B cell (primary cell): ENCODE results near the gene FKBP10. TPM values are rescaled to one million over a fixed set of nuclear protein-coding genes. Genes with fewer than 3 reads are reported as not detected.
A peak's percentile ranks its signal among the peaks of the same experiment; 100 is the strongest.

ENCODE experiments used
- ATAC-seq: fragments of 200-7000 bp; cut with Tn5 transposase; one replicate; pipeline ENCODE4 v1.10.0; 2021; ENCODE audit warnings: low read depth, mild to moderate bottlenecking, moderate number of reproducible peaks, moderate library complexity
- CTCF ChIA-PET: fragments of 350-600 bp; sonication (Branson Sonifier 250); formaldehyde crosslinking; loops from one replicate; lab custom pipeline; 2021; ENCODE audit warnings: antibody characterized with exemption, inconsistent platforms; lab: Charles Lee
- POLR2A ChIA-PET: fragments of 350-600 bp; sonication (Branson Sonifier 250); formaldehyde crosslinking; loops from one replicate; lab custom pipeline; 2021; ENCODE audit warnings: antibody characterized with exemption; lab: Charles Lee
- DNase-seq: peaks from one replicate; pipeline ENCODE4 v3.0.0; 2013
- H2AFZ ChIP-seq: 2 replicates; pipeline ENCODE4 v1.6.1; 2012; ENCODE audit warnings: mild to moderate bottlenecking, low read depth, low read length; ENCODE audit not compliant: insufficient read depth, poor library complexity, severe bottlenecking
- H3K27ac ChIP-seq, 2 donors: 1 replicate in 1 of 2; 2 replicates in 1 of 2; pipeline ENCODE4 v1.5.1; 2012 to 2013; ENCODE audit warnings: low read length in 2 of 2, mild to moderate bottlenecking in 2 of 2, moderate library complexity in 1 of 2
- H3K27me3 ChIP-seq, 4 experiments: fragments of 200-600 bp in 1 of 4; sonication (generic) in 1 of 4; replicated peaks in 1 of 4; 1 replicate in 2 of 4; 2 replicates in 2 of 4; pipeline versions ENCODE4 v1.6.1 to v1.7.0; 2013 to 2016; ENCODE audit warnings: low read length in 3 of 4, mild to moderate bottlenecking in 2 of 4, mixed read lengths in 1 of 4, moderate library complexity in 1 of 4; ENCODE audit not compliant: insufficient read depth in 4 of 4, control insufficient read depth in 3 of 4; ENCODE audit errors: control extremely low read depth in 1 of 4
- H3K36me3 ChIP-seq, 2 experiments: replicated peaks in 1 of 2; 1 replicate in 1 of 2; 2 replicates in 1 of 2; pipeline versions ENCODE4 v1.6.1 to v1.7.1; 2013; ENCODE audit warnings: low read length in 1 of 2; ENCODE audit not compliant: insufficient read depth in 2 of 2, control insufficient read depth in 1 of 2; ENCODE audit errors: control extremely low read depth in 1 of 2, extremely low read depth in 1 of 2
- H3K4me1 ChIP-seq, 2 donors: fragments of 200-600 bp in 1 of 2; sonication (generic) in 1 of 2; 1 replicate in 1 of 2; 2 replicates in 1 of 2; pipeline versions ENCODE4 v1.5.1 to v1.6.1; 2013 to 2017; ENCODE audit warnings: low read length in 2 of 2; ENCODE audit not compliant: control insufficient read depth in 2 of 2, insufficient read depth in 2 of 2
- H3K4me2 ChIP-seq: replicated peaks from 2 replicates; pipeline ENCODE3; 2012; ENCODE audit warnings: mild to moderate bottlenecking, low read depth, low read length; ENCODE audit not compliant: poor library complexity, severe bottlenecking
- H3K4me3 ChIP-seq, 5 experiments: fragments of 200-600 bp in 1 of 5; sonication (generic) in 1 of 5; 1 replicate in 3 of 5; 2 replicates in 2 of 5; pipeline versions ENCODE4 v1.5.1 to v1.7.0; 2011 to 2016; ENCODE audit warnings: low read length in 4 of 5, mild to moderate bottlenecking in 4 of 5, low read depth in 2 of 5, control low read depth in 1 of 5, moderate library complexity in 1 of 5; ENCODE audit not compliant: insufficient read depth in 1 of 5; ENCODE audit errors: control extremely low read depth in 1 of 5, extremely low read depth in 1 of 5
- H3K79me2 ChIP-seq: fragments of 200-600 bp; sonication (generic); one replicate; pipeline ENCODE4 v1.6.0; 2016; ENCODE audit warnings: low read length; ENCODE audit not compliant: control insufficient read depth, insufficient read depth
- H3K9ac ChIP-seq: fragments of 200-600 bp; sonication (generic); 2 replicates; pipeline ENCODE4 v1.6.1; 2017; ENCODE audit warnings: mild to moderate bottlenecking, low read length, moderate library complexity
- H3K9me3 ChIP-seq, 3 donors: one replicate each; pipeline versions ENCODE4 v1.6.1 to v1.7.1; 2013; ENCODE audit warnings: low read length in 2 of 3; ENCODE audit not compliant: control insufficient read depth in 2 of 3, insufficient read depth in 1 of 3; ENCODE audit errors: control extremely low read depth in 1 of 3
- H4K20me1 ChIP-seq: 2 replicates; pipeline ENCODE4 v1.6.0; 2012; ENCODE audit warnings: mild to moderate bottlenecking, low read length; ENCODE audit not compliant: insufficient read depth, control insufficient read depth, poor library complexity, severe bottlenecking
- H3K27ac Mint-ChIP-seq: one replicate; pipeline ENCODE4 v1.8.0; 2021; ENCODE audit warnings: mixed read lengths
- H3K27me3 Mint-ChIP-seq: one replicate; pipeline ENCODE4 v1.8.0; 2021; ENCODE audit warnings: mixed read lengths
- H3K4me1 Mint-ChIP-seq: one replicate; pipeline ENCODE4 v1.8.0; 2021; ENCODE audit warnings: mixed read lengths
- H3K4me3 Mint-ChIP-seq: one replicate; pipeline ENCODE4 v1.8.0; 2021; ENCODE audit warnings: mixed read lengths
- H3K9me3 Mint-ChIP-seq: one replicate; pipeline ENCODE4 v1.8.0; 2022; ENCODE audit warnings: mixed read lengths; ENCODE audit not compliant: insufficient read depth
- CTCF ChIP-seq: fragments of 200-600 bp; IDR thresholded peaks from one replicate; pipeline ENCODE4 v1.8.0; 2022; ENCODE audit warnings: antibody characterized with exemption, mild to moderate bottlenecking
- EZH2 ChIP-seq: IDR thresholded peaks from 2 replicates; pipeline ENCODE4 v1.6.1; 2012; ENCODE audit warnings: borderline replicate concordance, low read depth, mild to moderate bottlenecking, moderate library complexity, low read length; ENCODE audit not compliant: insufficient read depth, poor library complexity, severe bottlenecking
- WGBS: methylation state at CpG from one replicate; pipeline ENCODE4 v1.1.5; 2013; ENCODE audit warnings: missing lambda C conversion rate; ENCODE audit not compliant: insufficient coverage; 5-methylcytosine and 5-hydroxymethylcytosine counted together
- intact Hi-C: fragments of 100-400 bp; cut with micrococcal nuclease; formaldehyde crosslinking; loops from one replicate; pipeline ENCODE4 v1.10.0; 2022
- polyA plus RNA-seq: library from polyadenylated mRNA; depleted of rRNA; stranded (reverse); fragments of >200 nt; gene quantifications from 2 replicates; pipeline ENCODE4 v1.2.3, GENCODE V29; 2012
- total RNA-seq, 2 donors: library from RNA; stranded (reverse); fragments of 120-200 nt in 1 of 2; gene quantifications; 1 replicate in 1 of 2; 2 replicates in 1 of 2; pipeline versions ENCODE4 v1.2.3 to v1.2.4, GENCODE V29; 2013 to 2022

FKBP10 gene
- total and polyA plus RNA-seq, 2 donors (not counting 1 experiment from before 2014, with no cell fraction given): 0.21 to 0.34 TPM

- intact Hi-C loops: no loop called here
- Histone ChIP-seq H3K36me3 (peaks cover 0 to 64% of the 10 kb centered on the region in 2 experiments), H3K27ac (no peak overlapping the region), H2AFZ (no peak overlapping the region), H3K4me2 (no peak overlapping the region), H4K20me1 (peaks cover 41% of the 10 kb centered on the region), H3K27me3 (no peaks in the 10 kb centered on the region), H3K9me3 (no peaks in the 10 kb centered on the region), H3K4me3 (no peak overlapping the region), H3K4me1 (peaks cover 7 to 41% of the 10 kb centered on the region in 2 donors), H3K9ac (no peak overlapping the region), H3K79me2 (peaks cover 60% of the 10 kb centered on the region)
- H3K9me3 Mint-ChIP-seq: no peaks in the 10 kb centered on the region
- no peak overlapping the region for H3K27ac Mint-ChIP-seq
- peaks cover 17% of the 10 kb centered on the region for H3K4me1 Mint-ChIP-seq
- no peak for TF ChIP-seq CTCF
- no peak for TF ChIP-seq EZH2
- no peak for DNase-seq
- H3K4me3 Mint-ChIP-seq: no peak overlapping the region
- ChIA-PET CTCF (interaction anchor here (1.7 kb wide), 1 partner anchor 12 kb away, joined by 6 read pairs; no protein-coding TSS in a partner anchor), POLR2A (no interaction called here)
- no peak for ATAC-seq
- 85% methylated on average over 11 of the region's 12 CpGs for WGBS
- H3K27me3 Mint-ChIP-seq: no peaks in the 10 kb centered on the region
Observed at GRCh38 chr17:41773190-41773588, 39.6 kb upstream of the FKBP10 start.

DNA sequence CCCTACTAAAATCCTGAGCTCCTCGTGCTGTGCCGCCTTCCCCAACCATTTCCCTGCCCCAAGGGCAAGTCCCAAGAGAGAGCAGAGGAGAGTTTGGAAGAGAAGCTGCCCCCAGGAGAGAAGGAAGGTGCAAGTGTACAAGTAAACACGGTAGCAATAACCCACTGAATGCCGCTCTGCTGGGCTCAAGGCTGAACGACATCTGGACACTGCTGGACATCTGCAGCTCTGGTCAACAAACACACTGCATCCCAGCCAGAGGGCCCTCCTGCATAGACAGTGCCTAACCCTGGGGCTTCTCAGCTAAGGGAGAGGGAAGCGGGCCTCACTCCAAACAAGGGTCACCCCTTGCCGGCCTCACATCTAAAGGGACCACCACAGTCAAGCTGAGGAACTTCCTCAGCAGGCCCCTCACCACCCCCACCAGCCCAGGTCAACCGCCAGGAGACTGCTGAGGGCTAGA, 39.0 kb upstream of the FKBP10 start:
- Mint-ChIP-seq H3K9me3 (no peaks in the 10 kb centered on the region), H3K27ac (peak overlapping the region; percentile 20), H3K27me3 (no peaks in the 10 kb centered on the region), H3K4me3 (no peak overlapping the region), H3K4me1 (peaks cover 21% of the 10 kb centered on the region)
- 78% methylated on average over 3 of the region's 8 CpGs for WGBS
- Histone ChIP-seq H4K20me1 (peaks cover 41% of the 10 kb centered on the region), H3K27me3 (no peaks in the 10 kb centered on the region), H3K36me3 (peaks cover 0 to 59% of the 10 kb centered on the region in 2 experiments), H3K9me3 (no peaks in the 10 kb centered on the region), H3K4me3 (no peak overlapping the region), H3K27ac (no peak overlapping the region), H3K9ac (no peak overlapping the region), H3K4me2 (no peak overlapping the region), H3K4me1 (peaks cover 7 to 47% of the 10 kb centered on the region in 2 donors), H2AFZ (no peak overlapping the region), H3K79me2 (peaks cover 60% of the 10 kb centered on the region)
- CTCF ChIA-PET: interaction anchor here (1.7 kb wide), 1 partner anchor 12 kb away, joined by 6 read pairs; no protein-coding TSS in a partner anchor
- intact Hi-C loops: no loop called here
- ATAC-seq (no peak), DNase-seq (no peak)
- TF ChIP-seq EZH2 (no peak), CTCF (no peak)
- POLR2A ChIA-PET: interaction anchor here (1.0 kb wide), 1 partner anchor 9 kb away, joined by 6 read pairs; no protein-coding TSS in a partner anchor
